ENCODE data around the gene MIGA1. TPM values are rescaled to one million over a fixed set of nuclear protein-coding genes. Genes with fewer than 3 reads are reported as not detected.
A peak's percentile ranks its signal among the peaks of the same experiment; 100 is the strongest.

Gene MIGA1
- total and polyA plus RNA-seq, 2 of the 13 experiments (the other 11 are each of a cell fraction or from before 2014, with no cell fraction given) = 3.8 to 6.6 TPM

GRCh38 chr1:77779529-77780281, at the start of gene MIGA1 (continued):
- TF ChIP-seq ZNF574 (CRISPR knock-in tag; IDR thresholded peaks at IDR 0.05) = peak; percentile 87
- TF ChIP-seq DRAP1 (CRISPR knock-in tag; IDR thresholded peaks at IDR 0.05) = peak; percentile 51; the same call in 1 of the 2 replicates
- TF ChIP-seq ZNF350 (CRISPR knock-in tag; IDR thresholded peaks at IDR 0.05; ENCODE audit: borderline replicate concordance, low read depth) = peak; percentile 26; the same call in 1 of the 2 replicates
- TF ChIP-seq SUZ12 (IDR thresholded peaks at IDR 0.05; ENCODE audit: low read depth, low read length) = no peak
- no peak for TF ChIP-seq GZF1 (CRISPR knock-in tag; IDR thresholded peaks at IDR 0.05)
- TF ChIP-seq TAF15 (IDR thresholded peaks at IDR 0.05; ENCODE audit: low read depth, low read length, poor library complexity, severe bottlenecking) = no peak
- TF ChIP-seq ZNF713 (CRISPR knock-in tag; IDR thresholded peaks at IDR 0.05) = no peak
- no peak for TF ChIP-seq SALL2 (CRISPR knock-in tag; IDR thresholded peaks at IDR 0.05)
- no peak for TF ChIP-seq ZNF253 (CRISPR knock-in tag; IDR thresholded peaks at IDR 0.05; ENCODE audit: borderline replicate concordance)
- 0 out of 2 replicates have a peak, but pooled peaks have one; percentile 40 for TF ChIP-seq ZBTB4 (CRISPR knock-in tag; IDR thresholded peaks at IDR 0.05; ENCODE audit: borderline replicate concordance)
- TF ChIP-seq HNF1B (CRISPR knock-in tag; IDR thresholded peaks at IDR 0.05) = no peak; the same call in 1 of the 2 replicates
- peak in 1 of 2 experiments; percentile 36; a peak in 1 of 4 replicates for TF ChIP-seq EP300 (IDR thresholded peaks at IDR 0.05; ENCODE audit: low read depth in 2 of 2, low read length in 2 of 2)
- TF ChIP-seq EP300 (CRISPR knock-in tag; IDR thresholded peaks at IDR 0.05; ENCODE audit: borderline replicate concordance) = no peak
- 0 out of 2 replicates have a peak, but pooled peaks have one; percentile 29 for TF ChIP-seq ZSCAN21 (CRISPR knock-in tag; IDR thresholded peaks at IDR 0.05; ENCODE audit: borderline replicate concordance)
- no peak for TF ChIP-seq ZNF256 (CRISPR knock-in tag; conservative IDR thresholded peaks at IDR 0.05)
- TF ChIP-seq POGK (CRISPR knock-in tag; conservative IDR thresholded peaks at IDR 0.05) = 0 out of 2 replicates have a peak, but pooled peaks have one; percentile 15

All from HepG2 (cell line).